Panc1 (cell line): Measurements from ENCODE around the gene KIAA1217. TPM values are rescaled to one million over a fixed set of nuclear protein-coding genes. Genes with fewer than 3 reads are reported as not detected.

Source experiments
- ATAC-seq: fragments of 200-7000 bp; cut with Tn5 transposase; 2 replicates; pipeline ENCODE4 v1.9.1; 2020; ENCODE audit warnings: mild to moderate bottlenecking, moderate library complexity
- BruUV-seq: library from RNA; stranded (reverse); fragments of 400-500 nt; replicated peaks from 2 replicates; lab custom pipeline; 2021; lab: Mats Ljungman, UMichigan
- CTCF ChIA-PET: fragments of 300-600 bp; sonication (Branson Sonifier 250); formaldehyde crosslinking; loops from one replicate; lab custom pipeline; 2022; ENCODE audit warnings: antibody characterized with exemption; lab: Charles Lee
- POLR2A ChIA-PET: fragments of 300-600 bp; sonication (Branson Sonifier 250); formaldehyde crosslinking; loops from one replicate; lab custom pipeline; 2022; ENCODE audit warnings: antibody characterized with exemption; lab: Charles Lee
- DNase-seq: peaks from one replicate; pipeline ENCODE4 v3.0.0-alpha.2; 2010; ENCODE audit warnings: low read depth, low spot score
- H3K27ac ChIP-seq: 2 replicates; pipeline ENCODE4 v1.5.1; 2011; ENCODE audit warnings: mild to moderate bottlenecking, low read length, inconsistent platforms
- H3K27me3 ChIP-seq: fragments of 200-500 bp; sonication (Bioruptor generic); 2 replicates; pipeline ENCODE4 v1.6.0; 2014; ENCODE audit warnings: low read length, inconsistent platforms; ENCODE audit not compliant: control insufficient read depth, insufficient read depth
- H3K36me3 ChIP-seq: fragments of 200-500 bp; sonication (Bioruptor generic); 2 replicates; pipeline ENCODE4 v1.5.1; 2014; ENCODE audit warnings: inconsistent platforms, mild to moderate bottlenecking, low read length, moderate library complexity; ENCODE audit not compliant: control insufficient read depth, insufficient read depth
- H3K4me1 ChIP-seq: 2 replicates; pipeline ENCODE4 v1.5.1; 2011; ENCODE audit warnings: inconsistent platforms, mild to moderate bottlenecking, low read length, moderate library complexity; ENCODE audit not compliant: control insufficient read depth, insufficient read depth
- H3K4me3 ChIP-seq, 2 experiments: 2 replicates each; pipeline ENCODE4 v1.5.1; 2011 to 2012; ENCODE audit warnings: low read depth in 2 of 2, low read length in 2 of 2, mild to moderate bottlenecking in 2 of 2, inconsistent platforms in 1 of 2, moderate library complexity in 1 of 2
- H3K9me3 ChIP-seq: fragments of 200-500 bp; sonication (Bioruptor generic); 2 replicates; pipeline ENCODE4 v1.5.1; 2014; ENCODE audit warnings: low read depth, mild to moderate bottlenecking, inconsistent platforms, low read length, moderate library complexity; ENCODE audit not compliant: control insufficient read depth, insufficient read depth
- POLR2AphosphoS5 ChIP-seq: IDR thresholded peaks from 2 replicates; pipeline ENCODE4 v1.6.1; 2012; ENCODE audit warnings: mild to moderate bottlenecking, low read depth, low read length, moderate library complexity
- SIN3A ChIP-seq: IDR thresholded peaks from 2 replicates; pipeline ENCODE4 v1.6.1; 2012; ENCODE audit warnings: low read depth, mild to moderate bottlenecking, low read length, moderate library complexity, borderline replicate concordance; ENCODE audit not compliant: insufficient read depth
- TCF7L2 ChIP-seq: IDR thresholded peaks from 2 replicates; pipeline ENCODE4 v1.6.1; 2011; ENCODE audit warnings: mild to moderate bottlenecking, low read depth, low read length, inconsistent platforms
- in situ Hi-C: cut with HindIII; loops from 2 replicates; pipeline ENCODE4 v1.10.0; 2016; ENCODE audit warnings: low sequenced_read_pairs, low pct_unique_long_range_greater_than_20kb
- intact Hi-C: fragments of 100-400 bp; cut with micrococcal nuclease; formaldehyde crosslinking; loops from one replicate; pipeline ENCODE4 v1.10.0; 2022; ENCODE audit not compliant: unreplicated experiment
- total RNA-seq: library from RNA; stranded (reverse); gene quantifications from one replicate; pipeline ENCODE4 v1.2.1, GENCODE V29; 2021; ENCODE audit not compliant: unreplicated experiment
- TF ChIP-seq, protein P1 (sequence below), 2 experiments: IDR thresholded peaks; 2 replicates each; pipeline ENCODE4 v1.6.1; 2011 to 2012; ENCODE audit warnings: low read depth in 2 of 2, control low read depth in 1 of 2, low read length in 1 of 2, mild to moderate bottlenecking in 1 of 2, moderate library complexity in 1 of 2; ENCODE audit not compliant: insufficient read depth in 1 of 2
- TF ChIP-seq, protein P2 (sequence below): fragments of 450-650 bp; IDR thresholded peaks from 2 replicates; pipeline ENCODE4 v1.5.1; 2017; ENCODE audit warnings: mild to moderate bottlenecking

Gene KIAA1217
- total RNA-seq, 1 experiment from 2014 or later: 11.6 TPM

- H3K27me3 ChIP-seq: 0 out of 2 replicates have a peak, but pooled peaks cover 2% of the 10 kb centered on the region
- H3K36me3 ChIP-seq: no peaks in the 10 kb centered on the region
- ATAC-seq: no peak
- CTCF ChIA-PET: no interaction called here
- H3K27ac ChIP-seq: no peak overlapping the region
- in situ Hi-C loops: no loop called here
- no peaks in the 10 kb centered on the region for H3K9me3 ChIP-seq
- intact Hi-C loops: no loop called here
- no peak for TF ChIP-seq TCF7L2
- no peak for TF ChIP-seq SIN3A
- TF ChIP-seq, protein P1, sequence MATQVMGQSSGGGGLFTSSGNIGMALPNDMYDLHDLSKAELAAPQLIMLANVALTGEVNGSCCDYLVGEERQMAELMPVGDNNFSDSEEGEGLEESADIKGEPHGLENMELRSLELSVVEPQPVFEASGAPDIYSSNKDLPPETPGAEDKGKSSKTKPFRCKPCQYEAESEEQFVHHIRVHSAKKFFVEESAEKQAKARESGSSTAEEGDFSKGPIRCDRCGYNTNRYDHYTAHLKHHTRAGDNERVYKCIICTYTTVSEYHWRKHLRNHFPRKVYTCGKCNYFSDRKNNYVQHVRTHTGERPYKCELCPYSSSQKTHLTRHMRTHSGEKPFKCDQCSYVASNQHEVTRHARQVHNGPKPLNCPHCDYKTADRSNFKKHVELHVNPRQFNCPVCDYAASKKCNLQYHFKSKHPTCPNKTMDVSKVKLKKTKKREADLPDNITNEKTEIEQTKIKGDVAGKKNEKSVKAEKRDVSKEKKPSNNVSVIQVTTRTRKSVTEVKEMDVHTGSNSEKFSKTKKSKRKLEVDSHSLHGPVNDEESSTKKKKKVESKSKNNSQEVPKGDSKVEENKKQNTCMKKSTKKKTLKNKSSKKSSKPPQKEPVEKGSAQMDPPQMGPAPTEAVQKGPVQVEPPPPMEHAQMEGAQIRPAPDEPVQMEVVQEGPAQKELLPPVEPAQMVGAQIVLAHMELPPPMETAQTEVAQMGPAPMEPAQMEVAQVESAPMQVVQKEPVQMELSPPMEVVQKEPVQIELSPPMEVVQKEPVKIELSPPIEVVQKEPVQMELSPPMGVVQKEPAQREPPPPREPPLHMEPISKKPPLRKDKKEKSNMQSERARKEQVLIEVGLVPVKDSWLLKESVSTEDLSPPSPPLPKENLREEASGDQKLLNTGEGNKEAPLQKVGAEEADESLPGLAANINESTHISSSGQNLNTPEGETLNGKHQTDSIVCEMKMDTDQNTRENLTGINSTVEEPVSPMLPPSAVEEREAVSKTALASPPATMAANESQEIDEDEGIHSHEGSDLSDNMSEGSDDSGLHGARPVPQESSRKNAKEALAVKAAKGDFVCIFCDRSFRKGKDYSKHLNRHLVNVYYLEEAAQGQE (IDR thresholded peaks at IDR 0.05; ENCODE audit: insufficient read depth in 1 of 2, low read depth in 2 of 2, low read length in 1 of 2): no peak
- TF ChIP-seq, protein P2, sequence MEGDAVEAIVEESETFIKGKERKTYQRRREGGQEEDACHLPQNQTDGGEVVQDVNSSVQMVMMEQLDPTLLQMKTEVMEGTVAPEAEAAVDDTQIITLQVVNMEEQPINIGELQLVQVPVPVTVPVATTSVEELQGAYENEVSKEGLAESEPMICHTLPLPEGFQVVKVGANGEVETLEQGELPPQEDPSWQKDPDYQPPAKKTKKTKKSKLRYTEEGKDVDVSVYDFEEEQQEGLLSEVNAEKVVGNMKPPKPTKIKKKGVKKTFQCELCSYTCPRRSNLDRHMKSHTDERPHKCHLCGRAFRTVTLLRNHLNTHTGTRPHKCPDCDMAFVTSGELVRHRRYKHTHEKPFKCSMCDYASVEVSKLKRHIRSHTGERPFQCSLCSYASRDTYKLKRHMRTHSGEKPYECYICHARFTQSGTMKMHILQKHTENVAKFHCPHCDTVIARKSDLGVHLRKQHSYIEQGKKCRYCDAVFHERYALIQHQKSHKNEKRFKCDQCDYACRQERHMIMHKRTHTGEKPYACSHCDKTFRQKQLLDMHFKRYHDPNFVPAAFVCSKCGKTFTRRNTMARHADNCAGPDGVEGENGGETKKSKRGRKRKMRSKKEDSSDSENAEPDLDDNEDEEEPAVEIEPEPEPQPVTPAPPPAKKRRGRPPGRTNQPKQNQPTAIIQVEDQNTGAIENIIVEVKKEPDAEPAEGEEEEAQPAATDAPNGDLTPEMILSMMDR: no peak
- no peak for TF ChIP-seq POLR2AphosphoS5
- no peak overlapping the region for H3K4me3 ChIP-seq
- POLR2A ChIA-PET: interaction anchor here (0.5 kb wide), 1 partner anchor 42 kb away, joined by 3 read pairs; no protein-coding TSS in a partner anchor
- DNase-seq: no peak
- no TSS peak for BruUV-seq
- no peaks in the 10 kb centered on the region for H3K4me1 ChIP-seq
Observed at GRCh38 chr10:24569828-24570657, 361.1 kb downstream of the KIAA1217 start.

DNA sequence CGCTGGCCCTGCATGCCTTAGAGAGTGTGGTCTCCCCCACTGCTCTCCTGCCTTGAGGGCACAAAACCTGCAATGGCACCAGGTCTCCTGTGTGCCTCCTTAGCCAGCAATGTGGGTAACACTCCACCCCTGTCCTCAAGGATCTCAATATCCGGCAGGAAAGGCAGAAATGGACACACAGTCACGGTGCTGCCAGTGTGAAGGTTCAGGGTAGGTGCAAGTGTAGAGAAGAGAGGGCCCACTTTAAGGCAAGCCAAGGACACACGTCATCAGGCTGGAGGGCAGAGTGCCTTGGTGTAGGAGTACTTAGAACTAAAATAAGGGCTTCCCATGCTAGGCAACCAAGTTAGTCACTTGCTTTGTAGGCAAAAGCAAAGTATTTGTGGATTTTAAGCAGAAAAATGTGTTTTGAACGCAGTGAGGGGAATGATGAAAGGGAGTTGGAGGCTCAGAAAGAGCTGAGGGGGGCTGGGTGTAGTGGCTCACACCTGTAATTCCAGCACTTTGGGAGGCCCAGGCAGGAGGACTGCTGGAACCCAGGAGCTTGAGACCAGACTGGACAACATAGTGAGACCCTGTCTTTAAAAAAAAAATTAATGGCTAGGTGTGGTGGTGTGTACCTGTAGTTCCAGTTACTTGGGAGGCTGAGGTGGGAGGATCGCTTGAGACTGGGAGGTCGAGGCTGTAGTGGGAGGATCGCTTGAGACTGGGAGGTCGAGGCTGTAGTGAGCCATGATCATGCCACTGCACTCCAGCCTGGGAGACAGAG, 361.9 kb downstream of the KIAA1217 start:
- POLR2A ChIA-PET: no interaction called here
- no peak overlapping the region for H3K27ac ChIP-seq
- no TSS peak for BruUV-seq
- TF ChIP-seq, protein P2: no peak
- TF ChIP-seq, protein P1 (IDR thresholded peaks at IDR 0.05; ENCODE audit: insufficient read depth in 1 of 2, low read depth in 2 of 2, low read length in 1 of 2): no peak
- TF ChIP-seq POLR2AphosphoS5: no peak
- TF ChIP-seq TCF7L2: no peak
- no peak for TF ChIP-seq SIN3A
- intact Hi-C loops (no loop called here), in situ Hi-C loops (no loop called here)
- no peaks in the 10 kb centered on the region for H3K36me3 ChIP-seq
- no peaks in the 10 kb centered on the region for H3K9me3 ChIP-seq
- no peaks in the 10 kb centered on the region for H3K4me1 ChIP-seq
- CTCF ChIA-PET: no interaction called here
- ATAC-seq: no peak
- DNase-seq: no peak
- no peak overlapping the region for H3K4me3 ChIP-seq
- 0 out of 2 replicates have a peak, but pooled peaks cover 2% of the 10 kb centered on the region for H3K27me3 ChIP-seq
